GM12873 (cell line): ENCODE results near the gene SP7.

ENCODE experiments used
- CTCF ChIP-seq: IDR thresholded peaks from 2 replicates; pipeline ENCODE4 v1.5.1; 2012; ENCODE audit warnings: low read depth, mild to moderate bottlenecking, moderate library complexity, low read length, control low read depth; ENCODE audit not compliant: insufficient read depth; ENCODE audit errors: missing control alignments

Gene SP7

GRCh38 chr12:53299454-53300180 lies 36.5 kb downstream of the SP7 start, which contains the start of gene MYG1:
TSS of gene MYG1 (plus strand) at chr12:53299695. CDS start at chr12:53299738, 43 bp downstream.
- peak; percentile 30 for TF ChIP-seq CTCF

- no peak for TF ChIP-seq CTCF
Observed at GRCh38 chr12:53299101-53299453, 37.1 kb downstream of the SP7 start.

- TF ChIP-seq CTCF: no peak
Observed at GRCh38 chr12:53298164-53298563, 38.0 kb downstream of the SP7 start.

- no peak for TF ChIP-seq CTCF
Observed at GRCh38 chr12:53295891-53296219, 40.3 kb downstream of the SP7 start.

- no peak for TF ChIP-seq CTCF
Observed at GRCh38 chr12:53295070-53295890, 40.9 kb downstream of the SP7 start, which contains the start of gene PFDN5. TSS of gene PFDN5 (plus strand) at chr12:53295542. CDS start at chr12:53295568, 26 bp downstream.

- no peak for TF ChIP-seq CTCF
Observed at GRCh38 chr12:53292426-53292825, 43.7 kb downstream of the SP7 start.

- no peak for TF ChIP-seq CTCF
Observed at GRCh38 chr12:53290661-53291060, 45.5 kb downstream of the SP7 start.
